LoVo (cell line): ENCODE data around the gene CSNK1A1.
"Not testable (repeated sequence)": the region's sequence is repeated elsewhere in the genome, so short reads cannot be mapped to it uniquely, and the experiment has no call there.

Experiments used
- DNase-seq: peaks from one replicate; pipeline ENCODE4 v3.0.0-alpha.2; 2016; ENCODE audit warnings: low spot score

CSNK1A1 gene

GRCh38 chr5:149490599-149491485 is 60.4 kb downstream of the CSNK1A1 start:
- no peak for DNase-seq

- DNase-seq: no peak
These were observed 61.6 kb downstream of the CSNK1A1 start for GRCh38 chr5:149489605-149490037.

GRCh38 chr5:149488645-149489306 is 62.5 kb downstream of the CSNK1A1 start:
- no peak for DNase-seq

- no peak for DNase-seq
These were observed 63.6 kb downstream of the CSNK1A1 start for GRCh38 chr5:149487672-149488071.

- DNase-seq: peak; percentile 55
These were observed 64.3 kb downstream of the CSNK1A1 start for GRCh38 chr5:149486726-149487635.

GRCh38 chr5:149485655-149486615 is 65.3 kb downstream of the CSNK1A1 start:
- peak; percentile 89 for DNase-seq

- DNase-seq: no peak
These were observed 69.8 kb downstream of the CSNK1A1 start for GRCh38 chr5:149481485-149481884.

GRCh38 chr5:149478761-149479160 is 72.5 kb downstream of the CSNK1A1 start:
- DNase-seq: no peak

- DNase-seq: no peak
These were observed 75.5 kb downstream of the CSNK1A1 start for GRCh38 chr5:149475777-149476176.

- peak; percentile 80 for DNase-seq
These were observed 77.0 kb downstream of the CSNK1A1 start for GRCh38 chr5:149474198-149474597.

- DNase-seq: no peak
These were observed 77.8 kb downstream of the CSNK1A1 start for GRCh38 chr5:149473441-149473840.

GRCh38 chr5:149472399-149472798 is 78.8 kb downstream of the CSNK1A1 start:
- no peak for DNase-seq

- DNase-seq: peak; percentile 79
These were observed 79.6 kb downstream of the CSNK1A1 start for GRCh38 chr5:149471406-149472183.

- DNase-seq: no peak
These were observed 80.3 kb downstream of the CSNK1A1 start for GRCh38 chr5:149470942-149471341.

- peak; percentile 55 for DNase-seq
These were observed 84.7 kb downstream of the CSNK1A1 start for GRCh38 chr5:149466457-149466972.

- no peak for DNase-seq
These were observed 86.3 kb downstream of the CSNK1A1 start for GRCh38 chr5:149464796-149465489.

- not testable (repeated sequence) for DNase-seq
These were observed 89.3 kb downstream of the CSNK1A1 start for GRCh38 chr5:149461907-149462306.

- DNase-seq: no peak
These were observed 91.3 kb downstream of the CSNK1A1 start for GRCh38 chr5:149459891-149460290.

- no peak for DNase-seq
These were observed 93.9 kb downstream of the CSNK1A1 start for GRCh38 chr5:149457393-149457763.
